HCT116 (cell line): ENCODE data around the gene GNAI1. TPM values are rescaled to one million over a fixed set of nuclear protein-coding genes. Genes with fewer than 3 reads are reported as not detected.
"Not testable (repeated sequence)": the region's sequence is repeated elsewhere in the genome, so short reads cannot be mapped to it uniquely, and the experiment has no call there.

Experiments used
- ATAC-seq: fragments of 200-7000 bp; cut with Tn5 transposase; 2 replicates; pipeline ENCODE4 v1.9.1; 2020; ENCODE audit warnings: mild to moderate bottlenecking, moderate library complexity
- BruUV-seq: library from RNA; stranded (reverse); fragments of 400-500 nt; replicated peaks from 2 replicates; lab custom pipeline; 2021; lab: Mats Ljungman, UMichigan
- CTCF ChIA-PET: fragments of 300-600 bp; sonication (Branson Sonifier 250); formaldehyde crosslinking; loops from one replicate; lab custom pipeline; 2021; ENCODE audit warnings: antibody characterized with exemption; lab: Charles Lee
- POLR2A ChIA-PET: fragments of 300-600, 350-600 bp; sonication (Branson Sonifier 250); formaldehyde crosslinking; loops from one replicate; lab custom pipeline; 2021; ENCODE audit warnings: antibody characterized with exemption; lab: Charles Lee
- RAD21 ChIA-PET, 2 experiments: fragments of 300-600 bp; sonication (Branson Sonifier 250); formaldehyde crosslinking; loops; one replicate each; lab custom pipeline; 2023; ENCODE audit warnings: low total read pairs in 2 of 2; ENCODE audit not compliant: uncharacterized antibody in 2 of 2, unreplicated experiment in 2 of 2, low non-redundant PET in 1 of 2; lab: Charles Lee
- DNase-seq: peaks from one replicate; pipeline ENCODE4 v3.0.0-alpha.2; 2010; ENCODE audit warnings: low read depth, low spot score
- H2AFZ ChIP-seq: fragments of 200-600 bp; shearing (Covaris generic), sonication (generic); 2 replicates; pipeline ENCODE4 v1.6.1; 2017; ENCODE audit warnings: low read depth, mixed run types, mixed read lengths, antibody characterized with exemption, low read length; ENCODE audit not compliant: poor library complexity, severe bottlenecking
- H3K27ac ChIP-seq: 2 replicates; pipeline ENCODE4 v1.5.1; 2012; ENCODE audit warnings: low read depth, low read length
- H3K27me3 ChIP-seq: fragments of 200-600 bp; sonication (generic); 2 replicates; pipeline ENCODE4 v1.6.1; 2016; ENCODE audit warnings: mixed run types, low read length, mixed read lengths; ENCODE audit not compliant: insufficient read depth
- H3K36me3 ChIP-seq, 2 experiments: fragments of 200-500 bp in 1 of 2; fragments of 200-600 bp in 1 of 2; sonication (Bioruptor generic) in 1 of 2; sonication (generic) in 1 of 2; 2 replicates each; pipeline versions ENCODE4 v1.5.1 to v1.6.1; 2014 to 2016; ENCODE audit warnings: low read length in 2 of 2, inconsistent platforms in 1 of 2, mixed read lengths in 1 of 2, mixed run types in 1 of 2; ENCODE audit not compliant: insufficient read depth in 2 of 2, control insufficient read depth in 1 of 2
- H3K4me1 ChIP-seq, 2 experiments: fragments of 200-600 bp in 1 of 2; sonication (generic) in 1 of 2; 2 replicates each; pipeline versions ENCODE4 v1.5.1 to v1.6.1; 2012 to 2017; ENCODE audit warnings: low read length in 2 of 2, inconsistent platforms in 1 of 2, mild to moderate bottlenecking in 1 of 2, mixed read lengths in 1 of 2, mixed run types in 1 of 2, moderate library complexity in 1 of 2; ENCODE audit not compliant: insufficient read depth in 2 of 2, control insufficient read depth in 1 of 2
- H3K4me2 ChIP-seq: fragments of 200-600 bp; sonication (generic); 2 replicates; pipeline ENCODE4 v1.6.1; 2017; ENCODE audit warnings: mixed run types, low read length, mixed read lengths
- H3K4me3 ChIP-seq, 2 experiments: fragments of 200-600 bp in 1 of 2; sonication (generic) in 1 of 2; replicated peaks in 1 of 2; 2 replicates each; pipeline ENCODE4 v1.5.1; 2011 to 2016; ENCODE audit warnings: low read length in 2 of 2, control low read depth in 1 of 2, low read depth in 1 of 2, mild to moderate bottlenecking in 1 of 2, mixed read lengths in 1 of 2, mixed run types in 1 of 2
- H3K79me2 ChIP-seq: fragments of 200-600 bp; sonication (generic); 2 replicates; pipeline ENCODE4 v1.6.1; 2017; ENCODE audit warnings: mild to moderate bottlenecking, mixed run types, low read length, moderate library complexity, mixed read lengths; ENCODE audit not compliant: insufficient read depth
- H3K9ac ChIP-seq: fragments of 200-600 bp; sonication (generic); 2 replicates; pipeline ENCODE4 v1.6.1; 2016; ENCODE audit warnings: low read length, mixed read lengths
- H3K9me2 ChIP-seq: fragments of 200-600 bp; sonication (generic), shearing (Covaris generic); 2 replicates; pipeline ENCODE4 v1.6.1; 2017; ENCODE audit warnings: mixed run types, mild to moderate bottlenecking, moderate library complexity; ENCODE audit not compliant: insufficient read depth
- H3K9me3 ChIP-seq, 2 experiments: fragments of 200-500 bp in 1 of 2; fragments of 200-600 bp in 1 of 2; sonication (Bioruptor generic) in 1 of 2; sonication (generic) in 1 of 2; 2 replicates each; pipeline ENCODE4 v1.6.1; 2014 to 2017; ENCODE audit warnings: low read length in 2 of 2, mixed read lengths in 2 of 2, inconsistent platforms in 1 of 2, low read depth in 1 of 2, mild to moderate bottlenecking in 1 of 2, mixed run types in 1 of 2, moderate library complexity in 1 of 2; ENCODE audit not compliant: control insufficient read depth in 1 of 2, insufficient read depth in 1 of 2
- H4K20me1 ChIP-seq: fragments of 200-600 bp; sonication (generic), shearing (Covaris generic); 2 replicates; pipeline ENCODE4 v1.6.1; 2017; ENCODE audit warnings: mixed run types, mild to moderate bottlenecking, moderate library complexity; ENCODE audit not compliant: insufficient read depth
- CBX3 ChIP-seq: IDR thresholded peaks from 2 replicates; pipeline ENCODE4 v1.6.1; 2012; ENCODE audit warnings: low read depth
- CTCF ChIP-seq, 3 experiments: fragments of 200-600 bp in 1 of 3; sonication (generic) in 1 of 3; IDR thresholded peaks in 2 of 3; conservative IDR thresholded peaks in 1 of 3; 2 replicates each; pipeline ENCODE4 v1.5.1; 2012 to 2017; ENCODE audit warnings: low read depth in 2 of 3, low read length in 2 of 3, antibody characterized with exemption in 1 of 3, borderline replicate concordance in 1 of 3, control low read depth in 1 of 3, mild to moderate bottlenecking in 1 of 3, mixed read lengths in 1 of 3, mixed run types in 1 of 3, moderate library complexity in 1 of 3; ENCODE audit not compliant: insufficient read depth in 1 of 3
- EGR1 ChIP-seq: IDR thresholded peaks from 2 replicates; pipeline ENCODE4 v1.6.1; 2012; ENCODE audit warnings: low read depth
- ELF1 ChIP-seq: IDR thresholded peaks from 2 replicates; pipeline ENCODE4 v1.6.1; 2012; ENCODE audit warnings: low read depth, borderline replicate concordance
- EZH2 ChIP-seq: fragments of 200-600 bp; sonication (generic); IDR thresholded peaks from 2 replicates; pipeline ENCODE4 v1.6.1; 2017; ENCODE audit warnings: antibody characterized with exemption, mixed run types
- EZH2phosphoT487 ChIP-seq: fragments of 200-600 bp; IDR thresholded peaks from 2 replicates; pipeline ENCODE4 v1.6.1; 2018; ENCODE audit warnings: antibody characterized with exemption, borderline replicate concordance
- JUND ChIP-seq: IDR thresholded peaks from 2 replicates; pipeline ENCODE4 v1.6.1; 2012
- MAX ChIP-seq: IDR thresholded peaks from 2 replicates; pipeline ENCODE4 v1.6.1; 2012
- POLR2A ChIP-seq: IDR thresholded peaks from 2 replicates; pipeline ENCODE4 v1.7.0; 2011; ENCODE audit warnings: borderline replicate concordance; ENCODE audit not compliant: insufficient read depth, insufficient read length; ENCODE audit errors: extremely low read depth
- RAD21 ChIP-seq: IDR thresholded peaks from 2 replicates; pipeline ENCODE4 v1.6.1; 2012; ENCODE audit warnings: low read depth, mild to moderate bottlenecking
- SIN3A ChIP-seq: IDR thresholded peaks from 2 replicates; pipeline ENCODE4 v1.6.1; 2012; ENCODE audit warnings: low read depth
- SRF ChIP-seq: IDR thresholded peaks from 2 replicates; pipeline ENCODE4 v1.6.1; 2012; ENCODE audit warnings: low read depth
- YY1 ChIP-seq: IDR thresholded peaks from 2 replicates; pipeline ENCODE4 v1.6.1; 2011; ENCODE audit warnings: low read length, low read depth, moderate library complexity, mild to moderate bottlenecking; ENCODE audit not compliant: insufficient replicate concordance; ENCODE audit errors: extremely low read depth
- ZFX ChIP-seq: fragments of 450-650 bp; IDR thresholded peaks from 2 replicates; pipeline ENCODE4 v1.6.1; 2017
- intact Hi-C: fragments of 100-400 bp; cut with micrococcal nuclease; formaldehyde crosslinking; loops from 2 replicates; pipeline ENCODE4 v1.10.0; 2022
- total RNA-seq: library from RNA; stranded (reverse); gene quantifications from one replicate; pipeline ENCODE4 v1.2.1, GENCODE V29; 2021; ENCODE audit not compliant: unreplicated experiment
- TF ChIP-seq, protein P1 (sequence below): IDR thresholded peaks from 2 replicates; pipeline ENCODE4 v1.6.1; 2012

Gene GNAI1
- total RNA-seq, 1 experiment from 2014 or later = 148 TPM

DNA sequence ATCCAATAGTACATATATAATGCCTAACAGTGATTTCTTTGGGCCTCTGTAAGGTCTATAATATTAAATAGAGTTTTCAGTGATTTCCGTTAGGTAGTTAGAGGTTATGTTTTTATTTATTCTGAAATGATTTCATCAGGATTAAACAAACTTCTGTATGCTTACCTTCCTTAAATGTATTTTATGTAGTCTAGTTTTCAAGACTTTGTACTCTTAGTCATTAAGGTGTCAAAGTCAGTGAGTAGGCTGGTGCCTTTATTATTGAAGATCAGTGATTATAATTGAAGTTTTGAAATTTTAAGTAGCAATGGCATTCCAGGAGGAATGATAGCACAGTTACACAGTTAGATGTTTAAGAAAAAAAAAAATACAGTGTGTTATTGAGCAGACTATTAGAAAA is 20.7 kb downstream of the GNAI1 start:
- Histone ChIP-seq H3K27me3 (no peaks in the 10 kb centered on the region), H2AFZ (no peak overlapping the region), H3K9me2 (no peaks in the 10 kb centered on the region), H3K9ac (no peak overlapping the region), H3K79me2 (peaks cover 100% of the 10 kb centered on the region), H3K4me1 (peaks cover 81 to 98% of the 10 kb centered on the region in 2 experiments), H3K36me3 (0 out of 4 replicates have a peak, but pooled peaks cover 0 to 3% of the 10 kb centered on the region in 2 experiments), H3K27ac (no peak overlapping the region), H3K9me3 (no peaks in the 10 kb centered on the region), H4K20me1 (peaks cover 36% of the 10 kb centered on the region; the same call in 1 of the 2 replicates), H3K4me2 (peak overlapping the region; percentile 48; the same call in 1 of the 2 replicates), H3K4me3 (no peak overlapping the region)
- POLR2A ChIA-PET = no interaction called here
- intact Hi-C loops = no loop called here
- BruUV-seq = no TSS peak
- no peak for DNase-seq
- CTCF ChIA-PET = no interaction called here
- ATAC-seq = no peak
- TF ChIP-seq SRF = no peak
- TF ChIP-seq RAD21 = no peak
- TF ChIP-seq POLR2A = no peak
- no peak for TF ChIP-seq MAX
- no peak for TF ChIP-seq ZFX
- TF ChIP-seq CBX3 = no peak
- no peak for TF ChIP-seq EZH2
- no peak for TF ChIP-seq JUND
- no peak for TF ChIP-seq CTCF (IDR thresholded peaks at IDR 0.05 in 2 of 3, conservative IDR thresholded peaks at IDR 0.05 in 1 of 3; ENCODE audit: borderline replicate concordance in 1 of 3, insufficient read depth in 1 of 3, low read depth in 2 of 3, low read length in 2 of 3)
- no peak for TF ChIP-seq EGR1
- no peak for TF ChIP-seq ELF1
- TF ChIP-seq, protein P1, sequence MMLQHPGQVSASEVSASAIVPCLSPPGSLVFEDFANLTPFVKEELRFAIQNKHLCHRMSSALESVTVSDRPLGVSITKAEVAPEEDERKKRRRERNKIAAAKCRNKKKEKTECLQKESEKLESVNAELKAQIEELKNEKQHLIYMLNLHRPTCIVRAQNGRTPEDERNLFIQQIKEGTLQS = no peak
- no peak for TF ChIP-seq YY1
- TF ChIP-seq SIN3A = no peak
- no peak for TF ChIP-seq EZH2phosphoT487
- RAD21 ChIA-PET = no interaction called here

DNA sequence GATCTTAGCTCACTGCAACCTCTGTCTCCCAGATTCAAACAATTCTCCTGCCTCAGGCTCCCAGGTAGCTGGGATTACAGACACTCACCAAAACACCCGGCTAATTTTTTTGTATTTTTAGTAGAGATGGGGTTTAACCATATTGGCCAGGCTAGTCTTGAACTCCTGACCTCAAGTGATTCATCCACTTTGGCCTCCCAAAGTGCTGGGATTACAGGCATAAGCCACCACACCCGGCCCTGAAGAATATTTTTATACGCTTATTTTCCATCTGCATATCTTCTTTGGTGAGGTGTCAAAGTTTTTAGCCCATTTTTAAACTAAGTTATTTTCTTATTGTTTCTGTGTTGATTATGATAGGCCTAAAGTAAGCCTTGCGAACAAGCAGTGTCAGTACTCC is 23.1 kb downstream of the GNAI1 start:
- CTCF ChIA-PET, H3K9me3 ChIP-seq, DNase-seq, H3K9me2 ChIP-seq, H3K9ac ChIP-seq, POLR2A ChIA-PET, RAD21 ChIA-PET, H3K4me3 ChIP-seq, BruUV-seq, H3K27me3 ChIP-seq, H2AFZ ChIP-seq, H3K36me3 ChIP-seq, intact Hi-C loops: not testable (repeated sequence)
- peak overlapping the region; percentile 48 for H3K4me2 ChIP-seq
- peaks cover 31% of the 10 kb centered on the region; the same call in 1 of the 2 replicates for H4K20me1 ChIP-seq
- peak; percentile 56 for ATAC-seq
- peaks cover 57 to 85% of the 10 kb centered on the region in 2 experiments for H3K4me1 ChIP-seq
- H3K79me2 ChIP-seq = peaks cover 100% of the 10 kb centered on the region
- H3K27ac ChIP-seq = 0 out of 2 replicates have a peak overlapping the region, but pooled peaks have one; percentile 8
